BLaER1 (cell line): ENCODE data around the gene PDCL2.
"Not testable (repeated sequence)": the region's sequence is repeated elsewhere in the genome, so short reads cannot be mapped to it uniquely, and the experiment has no call there.

ENCODE experiments used
- H3K27ac ChIP-seq: shearing (Covaris generic); formaldehyde crosslinking; 2 replicates; pipeline ENCODE4 v1.8.1; 2022
- H3K27me3 ChIP-seq: shearing (Covaris generic); formaldehyde crosslinking; 2 replicates; pipeline ENCODE4 v1.8.1; 2022
- H3K36me3 ChIP-seq: shearing (Covaris generic); formaldehyde crosslinking; 2 replicates; pipeline ENCODE4 v1.8.1; 2022
- H3K4me1 ChIP-seq: shearing (Covaris generic); formaldehyde crosslinking; 2 replicates; pipeline ENCODE4 v1.8.1; 2022
- H3K4me2 ChIP-seq: shearing (Covaris generic); formaldehyde crosslinking; 2 replicates; pipeline ENCODE4 v1.8.1; 2022
- H3K4me3 ChIP-seq: shearing (Covaris generic); formaldehyde crosslinking; 2 replicates; pipeline ENCODE4 v1.8.1; 2022
- H3K9ac ChIP-seq: shearing (Covaris generic); formaldehyde crosslinking; 2 replicates; pipeline ENCODE4 v1.8.1; 2022
- H3K9me3 ChIP-seq: shearing (Covaris generic); formaldehyde crosslinking; 2 replicates; pipeline ENCODE4 v1.8.1; 2022
- H4K20me1 ChIP-seq: shearing (Covaris generic); formaldehyde crosslinking; 2 replicates; pipeline ENCODE4 v1.8.1; 2022
- Cebpa-rat ChIP-seq: shearing (Covaris generic); IDR thresholded peaks from 2 replicates; pipeline ENCODE4 v1.8.1; 2022

PDCL2 gene

GRCh38 chr4:55600640-55601039 is 8.6 kb upstream of the PDCL2 start:
- Histone ChIP-seq H3K36me3 (no peaks in the 10 kb centered on the region), H3K4me2 (no peak overlapping the region), H3K9ac (no peak overlapping the region), H3K27me3 (no peaks in the 10 kb centered on the region), H3K27ac (no peak overlapping the region), H3K9me3 (no peaks in the 10 kb centered on the region), H3K4me1 (no peaks in the 10 kb centered on the region), H4K20me1 (no peaks in the 10 kb centered on the region), H3K4me3 (no peak overlapping the region)
- TF ChIP-seq Cebpa-rat, result no peak

GRCh38 chr4:55598641-55599040 is 6.6 kb upstream of the PDCL2 start:
- no peak for TF ChIP-seq Cebpa-rat
- Histone ChIP-seq H3K9ac (no peak overlapping the region), H3K27ac (no peak overlapping the region), H3K4me1 (no peaks in the 10 kb centered on the region), H3K4me2 (no peak overlapping the region), H3K4me3 (no peak overlapping the region), H3K27me3 (no peaks in the 10 kb centered on the region), H3K36me3 (no peaks in the 10 kb centered on the region), H4K20me1 (no peaks in the 10 kb centered on the region), H3K9me3 (no peaks in the 10 kb centered on the region)

GRCh38 chr4:55588160-55588559 is 3.9 kb downstream of the PDCL2 start:
- Histone ChIP-seq H4K20me1 (no peaks in the 10 kb centered on the region), H3K27me3 (no peaks in the 10 kb centered on the region), H3K27ac (no peak overlapping the region), H3K4me1 (no peaks in the 10 kb centered on the region), H3K36me3 (no peaks in the 10 kb centered on the region), H3K9ac (no peak overlapping the region), H3K9me3 (peaks cover 17% of the 10 kb centered on the region), H3K4me2 (no peak overlapping the region), H3K4me3 (no peak overlapping the region)
- no peak for TF ChIP-seq Cebpa-rat

GRCh38 chr4:55582773-55583172 is 9.3 kb downstream of the PDCL2 start:
- not testable (repeated sequence) for H3K27ac ChIP-seq, H3K36me3 ChIP-seq, H3K27me3 ChIP-seq, H3K4me2 ChIP-seq, H4K20me1 ChIP-seq, H3K9ac ChIP-seq, H3K4me1 ChIP-seq, H3K4me3 ChIP-seq
- H3K9me3 ChIP-seq, result peaks cover 11% of the 10 kb centered on the region; the same call in 1 of the 2 replicates

- no peak overlapping the region for H3K4me3 ChIP-seq
These were observed 13.6 kb downstream of the PDCL2 start for GRCh38 chr4:55578341-55579010.

GRCh38 chr4:55575513-55575912 is 16.5 kb downstream of the PDCL2 start:
- Histone ChIP-seq H3K9ac (no peak overlapping the region), H3K36me3 (no peaks in the 10 kb centered on the region), H3K9me3 (peaks cover 15% of the 10 kb centered on the region; the same call in 1 of the 2 replicates), H3K4me1 (no peaks in the 10 kb centered on the region), H3K4me3 (no peak overlapping the region), H4K20me1 (no peaks in the 10 kb centered on the region), H3K27ac (no peak overlapping the region), H3K27me3 (no peaks in the 10 kb centered on the region), H3K4me2 (no peak overlapping the region)
- no peak for TF ChIP-seq Cebpa-rat

More at GRCh38 chr4:55578341-55579010, 13.6 kb downstream of the PDCL2 start:
- Histone ChIP-seq H3K9me3 (peaks cover 22% of the 10 kb centered on the region; the same call in 1 of the 2 replicates), H3K9ac (no peak overlapping the region), H3K27me3 (no peaks in the 10 kb centered on the region), H3K4me2 (no peak overlapping the region), H3K4me1 (no peaks in the 10 kb centered on the region), H3K36me3 (no peaks in the 10 kb centered on the region), H3K27ac (no peak overlapping the region), H4K20me1 (no peaks in the 10 kb centered on the region)
- TF ChIP-seq Cebpa-rat, result no peak

GRCh38 chr4:55574252-55574651 is 17.8 kb downstream of the PDCL2 start:
- no peak for TF ChIP-seq Cebpa-rat
- Histone ChIP-seq H3K4me3 (no peak overlapping the region), H3K27ac (no peak overlapping the region), H3K9ac (no peak overlapping the region), H3K4me1 (no peaks in the 10 kb centered on the region), H3K4me2 (no peak overlapping the region), H3K36me3 (no peaks in the 10 kb centered on the region), H3K27me3 (no peaks in the 10 kb centered on the region), H4K20me1 (no peaks in the 10 kb centered on the region), H3K9me3 (peaks cover 15% of the 10 kb centered on the region; the same call in 1 of the 2 replicates)

GRCh38 chr4:55571806-55572205 is 20.2 kb downstream of the PDCL2 start:
- H3K4me1 ChIP-seq, result no peaks in the 10 kb centered on the region
- no peak overlapping the region for H3K27ac ChIP-seq
- peaks cover 15% of the 10 kb centered on the region; the same call in 1 of the 2 replicates for H3K9me3 ChIP-seq
- no peaks in the 10 kb centered on the region for H4K20me1 ChIP-seq
- H3K36me3 ChIP-seq, result no peaks in the 10 kb centered on the region
- H3K4me2 ChIP-seq, result no peak overlapping the region
- H3K27me3 ChIP-seq, result no peaks in the 10 kb centered on the region
- no peak for TF ChIP-seq Cebpa-rat
- H3K4me3 ChIP-seq, result no peak overlapping the region
- no peak overlapping the region for H3K9ac ChIP-seq

GRCh38 chr4:55568905-55569504 is 23.0 kb downstream of the PDCL2 start:
- no peak overlapping the region for H3K4me2 ChIP-seq
- peaks cover 4% of the 10 kb centered on the region; the same call in 1 of the 2 replicates for H3K9me3 ChIP-seq
- H3K4me1 ChIP-seq, result no peaks in the 10 kb centered on the region
- H4K20me1 ChIP-seq, result no peaks in the 10 kb centered on the region
- no peak for TF ChIP-seq Cebpa-rat
- H3K27me3 ChIP-seq, result no peaks in the 10 kb centered on the region
- H3K9ac ChIP-seq, result no peak overlapping the region
- no peak overlapping the region for H3K27ac ChIP-seq
- no peaks in the 10 kb centered on the region for H3K36me3 ChIP-seq
- no peak overlapping the region for H3K4me3 ChIP-seq

GRCh38 chr4:55561889-55562288 is 30.2 kb downstream of the PDCL2 start:
- Histone ChIP-seq H3K4me1 (0 out of 2 replicates have a peak, but pooled peaks cover 6% of the 10 kb centered on the region), H3K9ac (no peak overlapping the region), H3K27me3 (no peaks in the 10 kb centered on the region), H3K9me3 (peaks cover 9% of the 10 kb centered on the region), H3K27ac (no peak overlapping the region), H3K4me3 (no peak overlapping the region), H3K4me2 (no peak overlapping the region), H3K36me3 (no peaks in the 10 kb centered on the region), H4K20me1 (no peaks in the 10 kb centered on the region)
- TF ChIP-seq Cebpa-rat, result no peak
